H1 (cell line): ENCODE measurements around the gene BCAR3. TPM values are rescaled to one million over a fixed set of nuclear protein-coding genes. Genes with fewer than 3 reads are reported as not detected.

ENCODE experiments used
- EZH2 ChIP-seq: fragments of 200-600 bp; sonication (generic); IDR thresholded peaks from 2 replicates; pipeline ENCODE4 v1.7.1; 2012; ENCODE audit warnings: low read depth, mild to moderate bottlenecking, moderate library complexity, low read length, inconsistent platforms; ENCODE audit not compliant: severe bottlenecking
- KDM4A ChIP-seq: IDR thresholded peaks from one replicate; pipeline ENCODE4 v1.7.1; 2012; ENCODE audit warnings: low read depth, mild to moderate bottlenecking, moderate library complexity, low read length, inconsistent platforms; ENCODE audit not compliant: severe bottlenecking
- MAFK ChIP-seq: IDR thresholded peaks from 2 replicates; pipeline ENCODE4 v1.6.1; 2012; ENCODE audit warnings: low read depth, mild to moderate bottlenecking, improper control_type of control experiment, low read length
- NRF1 ChIP-seq: IDR thresholded peaks from 2 replicates; pipeline ENCODE4 v1.6.1; 2011; ENCODE audit warnings: mild to moderate bottlenecking, low read depth, low read length, improper control_type of control experiment
- RNF2 ChIP-seq: fragments of 200-900, 300-1000 bp; sonication (generic); IDR thresholded peaks from 2 replicates; pipeline ENCODE4 v1.7.1; 2016; ENCODE audit warnings: borderline replicate concordance, low read depth, mild to moderate bottlenecking, antibody characterized with exemption, low read length; ENCODE audit not compliant: poor library complexity, severe bottlenecking; ENCODE audit errors: missing control alignments
- TBP ChIP-seq: IDR thresholded peaks from 2 replicates; pipeline ENCODE4 v1.6.1; 2011; ENCODE audit warnings: low read depth, low read length, improper control_type of control experiment
- polyA plus RNA-seq, 7 experiments: library from polyadenylated mRNA; depleted of rRNA in 3 of 7; stranded (reverse) in 5 of 7; unstranded in 2 of 7; fragments of >200 nt in 5 of 7; fragments of 200-250 nt in 2 of 7; gene quantifications; 1 replicate in 5 of 7; 2 replicates in 1 of 7; 4 replicates in 1 of 7; pipeline versions ENCODE4 v1.2.1 to v1.2.3, GENCODE V29; 2011 to 2013; ENCODE audit warnings: missing spikeins in 2 of 7, mixed read lengths in 2 of 7
- total RNA-seq: library from RNA; stranded (reverse); fragmentation: NEBNext Ultra II Directional; extraction: Animal tissue kit (Norgen Biotek cat#: 25700); gene quantifications from 2 replicates; pipeline ENCODE4 v1.2.1, GENCODE V29; 2021
- TF ChIP-seq, protein P1 (sequence below): fragments of 300-600 bp; sonication (generic); IDR thresholded peaks from 2 replicates; pipeline ENCODE4 v1.7.1; 2012; ENCODE audit warnings: low read length, moderate library complexity, mild to moderate bottlenecking, inconsistent platforms; ENCODE audit not compliant: insufficient replicate concordance

Gene BCAR3
- total and polyA plus RNA-seq, 2 of the 8 experiments (the other 6 are each of a cell fraction or from before 2014, with no cell fraction given) = 5.6 to 9.2 TPM

DNA sequence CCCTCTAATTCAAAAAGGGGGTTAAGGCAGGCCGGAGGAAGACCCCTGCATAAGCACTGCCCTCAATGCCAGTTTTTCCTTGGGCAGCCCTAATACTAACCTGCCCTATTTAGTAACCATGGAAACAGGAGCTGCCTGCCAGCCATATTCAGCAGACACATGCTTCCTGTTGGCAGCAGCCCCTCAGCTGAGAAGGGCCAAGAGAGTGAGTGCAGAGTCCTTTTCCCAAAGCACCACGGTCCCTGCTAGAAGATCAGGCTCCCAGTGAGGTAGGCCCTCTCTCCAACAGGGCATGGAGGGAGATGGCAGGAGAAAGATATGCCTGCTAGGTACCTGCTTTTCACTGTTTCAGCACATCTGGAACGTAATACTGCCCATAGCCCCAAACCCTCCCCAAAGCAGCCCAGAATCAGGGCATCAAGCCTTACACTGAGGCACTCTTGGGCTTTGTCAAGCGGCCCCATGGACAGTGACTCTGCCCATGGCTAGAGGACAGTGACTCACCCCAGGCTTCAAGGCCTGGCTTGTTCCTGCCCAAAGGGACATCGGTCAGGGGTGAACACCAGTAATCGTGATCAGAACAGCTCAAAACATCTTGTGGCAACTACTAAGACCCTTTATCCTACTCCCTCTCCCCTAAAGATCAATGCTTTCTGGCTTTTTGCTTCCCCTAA is 64.5 kb downstream of the BCAR3 start (continued):
- TF ChIP-seq EZH2 (no peak), TBP (no peak), MAFK (no peak), RNF2 (no peak), KDM4A (no peak), NRF1 (no peak)
- TF ChIP-seq, protein P1, sequence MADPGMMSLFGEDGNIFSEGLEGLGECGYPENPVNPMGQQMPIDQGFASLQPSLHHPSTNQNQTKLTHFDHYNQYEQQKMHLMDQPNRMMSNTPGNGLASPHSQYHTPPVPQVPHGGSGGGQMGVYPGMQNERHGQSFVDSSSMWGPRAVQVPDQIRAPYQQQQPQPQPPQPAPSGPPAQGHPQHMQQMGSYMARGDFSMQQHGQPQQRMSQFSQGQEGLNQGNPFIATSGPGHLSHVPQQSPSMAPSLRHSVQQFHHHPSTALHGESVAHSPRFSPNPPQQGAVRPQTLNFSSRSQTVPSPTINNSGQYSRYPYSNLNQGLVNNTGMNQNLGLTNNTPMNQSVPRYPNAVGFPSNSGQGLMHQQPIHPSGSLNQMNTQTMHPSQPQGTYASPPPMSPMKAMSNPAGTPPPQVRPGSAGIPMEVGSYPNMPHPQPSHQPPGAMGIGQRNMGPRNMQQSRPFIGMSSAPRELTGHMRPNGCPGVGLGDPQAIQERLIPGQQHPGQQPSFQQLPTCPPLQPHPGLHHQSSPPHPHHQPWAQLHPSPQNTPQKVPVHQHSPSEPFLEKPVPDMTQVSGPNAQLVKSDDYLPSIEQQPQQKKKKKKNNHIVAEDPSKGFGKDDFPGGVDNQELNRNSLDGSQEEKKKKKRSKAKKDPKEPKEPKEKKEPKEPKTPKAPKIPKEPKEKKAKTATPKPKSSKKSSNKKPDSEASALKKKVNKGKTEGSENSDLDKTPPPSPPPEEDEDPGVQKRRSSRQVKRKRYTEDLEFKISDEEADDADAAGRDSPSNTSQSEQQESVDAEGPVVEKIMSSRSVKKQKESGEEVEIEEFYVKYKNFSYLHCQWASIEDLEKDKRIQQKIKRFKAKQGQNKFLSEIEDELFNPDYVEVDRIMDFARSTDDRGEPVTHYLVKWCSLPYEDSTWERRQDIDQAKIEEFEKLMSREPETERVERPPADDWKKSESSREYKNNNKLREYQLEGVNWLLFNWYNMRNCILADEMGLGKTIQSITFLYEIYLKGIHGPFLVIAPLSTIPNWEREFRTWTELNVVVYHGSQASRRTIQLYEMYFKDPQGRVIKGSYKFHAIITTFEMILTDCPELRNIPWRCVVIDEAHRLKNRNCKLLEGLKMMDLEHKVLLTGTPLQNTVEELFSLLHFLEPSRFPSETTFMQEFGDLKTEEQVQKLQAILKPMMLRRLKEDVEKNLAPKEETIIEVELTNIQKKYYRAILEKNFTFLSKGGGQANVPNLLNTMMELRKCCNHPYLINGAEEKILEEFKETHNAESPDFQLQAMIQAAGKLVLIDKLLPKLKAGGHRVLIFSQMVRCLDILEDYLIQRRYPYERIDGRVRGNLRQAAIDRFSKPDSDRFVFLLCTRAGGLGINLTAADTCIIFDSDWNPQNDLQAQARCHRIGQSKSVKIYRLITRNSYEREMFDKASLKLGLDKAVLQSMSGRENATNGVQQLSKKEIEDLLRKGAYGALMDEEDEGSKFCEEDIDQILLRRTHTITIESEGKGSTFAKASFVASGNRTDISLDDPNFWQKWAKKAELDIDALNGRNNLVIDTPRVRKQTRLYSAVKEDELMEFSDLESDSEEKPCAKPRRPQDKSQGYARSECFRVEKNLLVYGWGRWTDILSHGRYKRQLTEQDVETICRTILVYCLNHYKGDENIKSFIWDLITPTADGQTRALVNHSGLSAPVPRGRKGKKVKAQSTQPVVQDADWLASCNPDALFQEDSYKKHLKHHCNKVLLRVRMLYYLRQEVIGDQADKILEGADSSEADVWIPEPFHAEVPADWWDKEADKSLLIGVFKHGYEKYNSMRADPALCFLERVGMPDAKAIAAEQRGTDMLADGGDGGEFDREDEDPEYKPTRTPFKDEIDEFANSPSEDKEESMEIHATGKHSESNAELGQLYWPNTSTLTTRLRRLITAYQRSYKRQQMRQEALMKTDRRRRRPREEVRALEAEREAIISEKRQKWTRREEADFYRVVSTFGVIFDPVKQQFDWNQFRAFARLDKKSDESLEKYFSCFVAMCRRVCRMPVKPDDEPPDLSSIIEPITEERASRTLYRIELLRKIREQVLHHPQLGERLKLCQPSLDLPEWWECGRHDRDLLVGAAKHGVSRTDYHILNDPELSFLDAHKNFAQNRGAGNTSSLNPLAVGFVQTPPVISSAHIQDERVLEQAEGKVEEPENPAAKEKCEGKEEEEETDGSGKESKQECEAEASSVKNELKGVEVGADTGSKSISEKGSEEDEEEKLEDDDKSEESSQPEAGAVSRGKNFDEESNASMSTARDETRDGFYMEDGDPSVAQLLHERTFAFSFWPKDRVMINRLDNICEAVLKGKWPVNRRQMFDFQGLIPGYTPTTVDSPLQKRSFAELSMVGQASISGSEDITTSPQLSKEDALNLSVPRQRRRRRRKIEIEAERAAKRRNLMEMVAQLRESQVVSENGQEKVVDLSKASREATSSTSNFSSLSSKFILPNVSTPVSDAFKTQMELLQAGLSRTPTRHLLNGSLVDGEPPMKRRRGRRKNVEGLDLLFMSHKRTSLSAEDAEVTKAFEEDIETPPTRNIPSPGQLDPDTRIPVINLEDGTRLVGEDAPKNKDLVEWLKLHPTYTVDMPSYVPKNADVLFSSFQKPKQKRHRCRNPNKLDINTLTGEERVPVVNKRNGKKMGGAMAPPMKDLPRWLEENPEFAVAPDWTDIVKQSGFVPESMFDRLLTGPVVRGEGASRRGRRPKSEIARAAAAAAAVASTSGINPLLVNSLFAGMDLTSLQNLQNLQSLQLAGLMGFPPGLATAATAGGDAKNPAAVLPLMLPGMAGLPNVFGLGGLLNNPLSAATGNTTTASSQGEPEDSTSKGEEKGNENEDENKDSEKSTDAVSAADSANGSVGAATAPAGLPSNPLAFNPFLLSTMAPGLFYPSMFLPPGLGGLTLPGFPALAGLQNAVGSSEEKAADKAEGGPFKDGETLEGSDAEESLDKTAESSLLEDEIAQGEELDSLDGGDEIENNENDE = no peak
